ENCODE data around the gene SHROOM4.
A peak's percentile ranks its signal among the peaks of the same experiment; 100 is the strongest.

Gene SHROOM4

GRCh38 chrX:50606300-50606950 is 207.6 kb downstream of the SHROOM4 start:
- no peak overlapping the region for H3K27ac ChIP-seq

GRCh38 chrX:50596056-50596455 is 217.9 kb downstream of the SHROOM4 start:
- no peak overlapping the region for H3K27ac ChIP-seq
- no peak for TF ChIP-seq CTCF (conservative IDR thresholded peaks at IDR 0.05)
- TF ChIP-seq ZFX (IDR thresholded peaks at IDR 0.05), result no peak

More at GRCh38 chrX:50606300-50606950, 207.6 kb downstream of the SHROOM4 start:
- TF ChIP-seq ZFX (IDR thresholded peaks at IDR 0.05), result no peak
- no peak for TF ChIP-seq CTCF (conservative IDR thresholded peaks at IDR 0.05)

- H3K27ac ChIP-seq, result no peak overlapping the region
Observed at GRCh38 chrX:50594788-50595187, 219.2 kb downstream of the SHROOM4 start.

GRCh38 chrX:50586980-50587379 is 227.0 kb downstream of the SHROOM4 start:
- H3K27ac ChIP-seq, result no peak overlapping the region
- TF ChIP-seq ZFX (IDR thresholded peaks at IDR 0.05) (no peak), CTCF (conservative IDR thresholded peaks at IDR 0.05) (no peak)

More at GRCh38 chrX:50594788-50595187, 219.2 kb downstream of the SHROOM4 start:
- TF ChIP-seq CTCF (conservative IDR thresholded peaks at IDR 0.05) (no peak), ZFX (IDR thresholded peaks at IDR 0.05) (no peak)

GRCh38 chrX:50586407-50586806 is 227.6 kb downstream of the SHROOM4 start:
- H3K27ac ChIP-seq, result no peak overlapping the region
- TF ChIP-seq ZFX (IDR thresholded peaks at IDR 0.05), result no peak
- TF ChIP-seq CTCF (conservative IDR thresholded peaks at IDR 0.05), result no peak

- TF ChIP-seq CTCF (conservative IDR thresholded peaks at IDR 0.05) (no peak), ZFX (IDR thresholded peaks at IDR 0.05) (no peak)
- no peak overlapping the region for H3K27ac ChIP-seq
Observed at GRCh38 chrX:50581405-50581804, 232.6 kb downstream of the SHROOM4 start.

GRCh38 chrX:50579955-50580354 is 234.0 kb downstream of the SHROOM4 start:
- peak; percentile 59 for TF ChIP-seq CTCF (conservative IDR thresholded peaks at IDR 0.05)
- TF ChIP-seq ZFX (IDR thresholded peaks at IDR 0.05), result no peak
- H3K27ac ChIP-seq, result no peak overlapping the region
